Caki2 (cell line): ENCODE data around the gene ARFIP2. TPM values are rescaled to one million over a fixed set of nuclear protein-coding genes. Genes with fewer than 3 reads are reported as not detected.
"Not testable (repeated sequence)": the region's sequence is repeated elsewhere in the genome, so short reads cannot be mapped to it uniquely, and the experiment has no call there.

ENCODE experiments used
- DNase-seq: peaks from one replicate; pipeline ENCODE4 v3.0.0-alpha.2; 2015; ENCODE audit warnings: low read depth
- in situ Hi-C: cut with HindIII; loops from 2 replicates; pipeline ENCODE4 v1.10.0; 2016; ENCODE audit warnings: low sequenced_read_pairs, low pct_unique_long_range_greater_than_20kb, mixed read lengths
- total RNA-seq: library from RNA; depleted of rRNA; stranded (reverse); fragments of >200 nt; shearing (Covaris generic); gene quantifications from 2 replicates; pipeline ENCODE4 v1.2.3, GENCODE V29; 2014; ENCODE audit warnings: low replicate concordance; rRNA removed

ARFIP2 gene
- 30.5 and 48.2 TPM in 2 replicates for total RNA-seq

GRCh38 chr11:6481012-6481923 is at the start of gene ARFIP2, which contains the start of gene TIMM10B:
Gene ARFIP2 (minus strand): TSS chr11:6481331. CDS start chr11:6480421, 910 bp downstream.
Gene TIMM10B (plus strand): TSS chr11:6481501. CDS start chr11:6481517, 16 bp downstream.
- peak; percentile 91 for DNase-seq
- in situ Hi-C loops: no loop called here

- in situ Hi-C loops: no loop called here
- DNase-seq: no peak
Observed at GRCh38 chr11:6530848-6531247, 49.7 kb upstream of the ARFIP2 start.

- in situ Hi-C loops: no loop called here
- DNase-seq: no peak
Observed at GRCh38 chr11:6529266-6529665, 48.1 kb upstream of the ARFIP2 start.

GRCh38 chr11:6526411-6527135 is 45.4 kb upstream of the ARFIP2 start:
- no peak for DNase-seq
- in situ Hi-C loops: no loop called here

- DNase-seq: no peak
- in situ Hi-C loops: no loop called here
Observed at GRCh38 chr11:6523253-6523652, 42.1 kb upstream of the ARFIP2 start.

- DNase-seq, in situ Hi-C loops: not testable (repeated sequence)
Observed at GRCh38 chr11:6521946-6522345, 40.8 kb upstream of the ARFIP2 start.

GRCh38 chr11:6520265-6520664 is 39.1 kb upstream of the ARFIP2 start:
- in situ Hi-C loops: no loop called here
- no peak for DNase-seq

GRCh38 chr11:6516865-6517264 is 35.7 kb upstream of the ARFIP2 start:
- in situ Hi-C loops: no loop called here
- DNase-seq: no peak

GRCh38 chr11:6505577-6506240 is 24.6 kb upstream of the ARFIP2 start:
- in situ Hi-C loops: no loop called here
- peak; percentile 23 for DNase-seq

- in situ Hi-C loops: no loop called here
- DNase-seq: no peak
Observed at GRCh38 chr11:6504166-6504565, 23.0 kb upstream of the ARFIP2 start.

GRCh38 chr11:6502382-6502781 is 21.3 kb upstream of the ARFIP2 start:
- no peak for DNase-seq
- in situ Hi-C loops: no loop called here

- DNase-seq: no peak
- in situ Hi-C loops: no loop called here
Observed at GRCh38 chr11:6498544-6498943, 17.4 kb upstream of the ARFIP2 start.

- in situ Hi-C loops: no loop called here
Observed at GRCh38 chr11:6498121-6498520, 17.0 kb upstream of the ARFIP2 start.

GRCh38 chr11:6497069-6497839 is 16.1 kb upstream of the ARFIP2 start, which contains the start of gene DNHD1:
Gene DNHD1 (plus strand): TSS chr11:6497280. CDS start chr11:6498216, 936 bp downstream.
- in situ Hi-C loops: no loop called here
- DNase-seq: no peak

More at GRCh38 chr11:6498121-6498520, 17.0 kb upstream of the ARFIP2 start:
- DNase-seq: no peak

GRCh38 chr11:6489306-6489705 is 8.2 kb upstream of the ARFIP2 start:
- in situ Hi-C loops: no loop called here
- no peak for DNase-seq

GRCh38 chr11:6488821-6489220 is 7.7 kb upstream of the ARFIP2 start:
- in situ Hi-C loops: no loop called here
- DNase-seq: no peak

GRCh38 chr11:6488342-6488741 is 7.2 kb upstream of the ARFIP2 start:
- DNase-seq: no peak
- in situ Hi-C loops: no loop called here

GRCh38 chr11:6486938-6487337 is 5.8 kb upstream of the ARFIP2 start:
- in situ Hi-C loops: no loop called here
- DNase-seq: no peak
